Measurements from ENCODE around the gene CES2.
"Not testable (repeated sequence)": the region's sequence is repeated elsewhere in the genome, so short reads cannot be mapped to it uniquely, and the experiment has no call there.

The CES2 gene

GRCh38 chr16:66960270-66960669, 25.0 kb downstream of the CES2 start:
- H3K4me3 Mint-ChIP-seq, result no peak overlapping the region

GRCh38 chr16:66961065-66961744, 25.9 kb downstream of the CES2 start, which contains the start of gene CES3:
CES3 (plus strand) TSS chr16:66961266; CDS start chr16:66961308, 42 bp downstream.
- Mint-ChIP-seq H3K9me3 (no peaks in the 10 kb centered on the region), H3K4me1 (peaks cover 26% of the 10 kb centered on the region), H3K27me3 (peaks cover 9% of the 10 kb centered on the region), H3K27ac (peak within 1 kb of the TSS; percentile 72), H3K4me3 (peak within 1 kb of the TSS; percentile 65), H3K36me3 (no peaks in the 10 kb centered on the region)
- ATAC-seq, result peak; percentile 87

More at GRCh38 chr16:66960270-66960669, 25.0 kb downstream of the CES2 start:
- ATAC-seq, result no peak
- Mint-ChIP-seq H3K27me3 (peaks cover 9% of the 10 kb centered on the region), H3K4me1 (peaks cover 26% of the 10 kb centered on the region), H3K27ac (no peak overlapping the region), H3K9me3 (no peaks in the 10 kb centered on the region), H3K36me3 (no peaks in the 10 kb centered on the region)

- Mint-ChIP-seq H3K27me3 (peaks cover 9% of the 10 kb centered on the region), H3K4me3 (peak overlapping the region; percentile 38), H3K27ac (peak overlapping the region; percentile 72), H3K36me3 (no peaks in the 10 kb centered on the region), H3K9me3 (no peaks in the 10 kb centered on the region), H3K4me1 (peaks cover 26% of the 10 kb centered on the region)
- no peak for ATAC-seq
Observed at GRCh38 chr16:66961914-66962313, 26.6 kb downstream of the CES2 start.

GRCh38 chr16:66964049-66964448, 28.7 kb downstream of the CES2 start:
- no peaks in the 10 kb centered on the region for H3K27me3 Mint-ChIP-seq

GRCh38 chr16:66968847-66969246, 33.5 kb downstream of the CES2 start:
- no peaks in the 10 kb centered on the region for H3K9me3 Mint-ChIP-seq
- H3K27ac Mint-ChIP-seq, result no peak overlapping the region
- H3K4me1 Mint-ChIP-seq, result no peaks in the 10 kb centered on the region
- ATAC-seq, result no peak
- no peak overlapping the region for H3K4me3 Mint-ChIP-seq
- H3K36me3 Mint-ChIP-seq, result no peaks in the 10 kb centered on the region
- no peaks in the 10 kb centered on the region for H3K27me3 Mint-ChIP-seq

More at GRCh38 chr16:66964049-66964448, 28.7 kb downstream of the CES2 start:
- ATAC-seq, result no peak
- Mint-ChIP-seq H3K36me3 (no peaks in the 10 kb centered on the region), H3K9me3 (no peaks in the 10 kb centered on the region), H3K27ac (no peak overlapping the region), H3K4me3 (no peak overlapping the region), H3K4me1 (peaks cover 19% of the 10 kb centered on the region)

GRCh38 chr16:66970775-66971720, 35.7 kb downstream of the CES2 start:
- peaks cover 11% of the 10 kb centered on the region for H3K27me3 Mint-ChIP-seq
- no peaks in the 10 kb centered on the region for H3K4me1 Mint-ChIP-seq
- no peak for ATAC-seq
- H3K27ac Mint-ChIP-seq, result no peak overlapping the region
- no peaks in the 10 kb centered on the region for H3K9me3 Mint-ChIP-seq
- H3K4me3 Mint-ChIP-seq, result no peak overlapping the region
- H3K36me3 Mint-ChIP-seq, result no peaks in the 10 kb centered on the region

DNA sequence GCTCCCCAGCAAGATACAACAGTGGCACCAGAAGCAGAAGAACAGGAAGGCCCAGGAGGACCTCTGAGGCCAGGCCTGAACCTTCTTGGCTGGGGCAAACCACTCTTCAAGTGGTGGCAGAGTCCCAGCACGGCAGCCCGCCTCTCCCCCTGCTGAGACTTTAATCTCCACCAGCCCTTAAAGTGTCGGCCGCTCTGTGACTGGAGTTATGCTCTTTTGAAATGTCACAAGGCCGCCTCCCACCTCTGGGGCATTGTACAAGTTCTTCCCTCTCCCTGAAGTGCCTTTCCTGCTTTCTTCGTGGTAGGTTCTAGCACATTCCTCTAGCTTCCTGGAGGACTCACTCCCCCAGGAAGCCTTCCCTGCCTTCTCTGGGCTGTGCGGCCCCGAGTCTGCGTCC, 37.7 kb downstream of the CES2 start:
- H3K27ac Mint-ChIP-seq, result no peak overlapping the region
- peaks cover 6% of the 10 kb centered on the region for H3K4me1 Mint-ChIP-seq
- peaks cover 30% of the 10 kb centered on the region for H3K27me3 Mint-ChIP-seq
- H3K9me3 Mint-ChIP-seq, result no peaks in the 10 kb centered on the region
- ATAC-seq, result no peak
- H3K4me3 Mint-ChIP-seq, result no peak overlapping the region
- H3K36me3 Mint-ChIP-seq, result no peaks in the 10 kb centered on the region

DNA sequence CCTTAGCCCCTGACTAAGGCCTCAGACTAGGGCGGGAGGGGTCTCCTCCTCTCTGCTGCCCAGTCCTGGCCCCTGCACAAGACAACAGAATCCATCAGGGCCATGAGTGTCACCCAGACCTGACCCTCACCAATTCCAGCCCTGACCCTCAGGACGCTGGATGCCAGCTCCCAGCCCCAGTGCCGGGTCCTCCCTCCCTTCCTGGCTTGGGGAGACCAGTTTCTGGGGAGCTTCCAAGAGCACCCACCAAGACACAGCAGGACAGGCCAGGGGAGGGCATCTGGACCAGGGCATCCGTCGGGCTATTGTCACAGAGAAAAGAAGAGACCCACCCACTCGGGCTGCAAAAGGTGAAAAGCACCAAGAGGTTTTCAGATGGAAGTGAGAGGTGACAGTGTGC, 38.4 kb downstream of the CES2 start:
- Mint-ChIP-seq H3K4me3 (no peak overlapping the region), H3K36me3 (no peaks in the 10 kb centered on the region), H3K27ac (no peak overlapping the region), H3K4me1 (peaks cover 6% of the 10 kb centered on the region), H3K27me3 (peaks cover 30% of the 10 kb centered on the region), H3K9me3 (no peaks in the 10 kb centered on the region)
- no peak for ATAC-seq

DNA sequence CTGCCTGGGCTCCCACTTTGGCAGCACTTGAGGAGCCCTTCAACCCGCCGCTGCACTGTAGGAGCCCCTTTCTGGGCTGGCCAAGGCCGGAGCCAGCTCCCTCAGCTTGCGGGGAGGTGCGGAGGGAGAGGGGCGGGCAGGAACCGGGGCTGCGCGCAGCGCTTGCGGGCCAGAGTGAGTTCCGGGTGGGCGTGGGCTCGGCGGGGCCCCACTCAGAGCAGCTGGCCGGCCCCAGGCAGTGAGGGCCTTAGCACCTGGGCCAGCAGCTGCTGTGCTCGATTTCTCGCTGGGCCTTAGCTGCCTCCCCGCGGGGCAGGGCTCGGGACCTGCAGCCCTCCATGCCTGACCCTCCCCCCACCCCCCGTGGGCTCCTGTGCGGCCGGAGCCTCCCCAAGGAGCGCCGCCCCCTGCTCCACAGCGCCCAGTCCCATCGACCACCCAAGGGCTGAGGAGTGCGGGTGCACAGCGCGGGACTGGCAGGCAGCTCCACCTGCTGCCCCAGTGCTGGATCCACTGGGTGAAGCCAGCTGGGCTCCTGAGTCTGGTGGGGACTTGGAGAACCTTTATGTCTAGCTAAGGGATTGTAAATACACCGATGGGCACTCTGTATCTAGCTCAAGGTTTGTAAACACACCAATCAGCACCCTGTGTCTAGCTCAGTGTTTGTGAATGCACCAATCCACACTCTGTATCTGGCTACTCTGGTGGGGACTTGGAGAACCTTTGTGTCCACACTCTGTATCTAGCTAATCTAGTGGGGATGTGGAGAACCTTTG, 39.0 kb downstream of the CES2 start:
- not testable (repeated sequence) for H3K27ac Mint-ChIP-seq, H3K9me3 Mint-ChIP-seq, H3K4me1 Mint-ChIP-seq, ATAC-seq, H3K36me3 Mint-ChIP-seq, H3K4me3 Mint-ChIP-seq
- H3K27me3 Mint-ChIP-seq, result peaks cover 30% of the 10 kb centered on the region

DNA sequence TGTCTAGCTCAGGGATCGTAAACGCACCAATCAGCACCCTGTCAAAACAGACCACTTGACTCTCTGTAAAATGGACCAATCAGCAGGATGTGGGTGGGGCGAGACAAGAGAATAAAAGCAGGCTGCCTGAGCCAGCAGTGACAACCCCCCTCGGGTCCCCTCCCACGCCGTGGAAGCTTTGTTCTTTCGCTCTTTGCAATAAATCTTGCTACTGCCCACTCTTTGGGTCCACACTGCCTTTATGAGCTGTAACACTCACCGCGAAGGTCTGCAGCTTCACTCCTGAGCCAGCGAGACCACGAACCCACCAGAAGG, 39.6 kb downstream of the CES2 start:
- not testable (repeated sequence) for H3K36me3 Mint-ChIP-seq, H3K9me3 Mint-ChIP-seq, H3K4me1 Mint-ChIP-seq, H3K27ac Mint-ChIP-seq, ATAC-seq, H3K4me3 Mint-ChIP-seq
- H3K27me3 Mint-ChIP-seq, result peaks cover 30% of the 10 kb centered on the region

DNA sequence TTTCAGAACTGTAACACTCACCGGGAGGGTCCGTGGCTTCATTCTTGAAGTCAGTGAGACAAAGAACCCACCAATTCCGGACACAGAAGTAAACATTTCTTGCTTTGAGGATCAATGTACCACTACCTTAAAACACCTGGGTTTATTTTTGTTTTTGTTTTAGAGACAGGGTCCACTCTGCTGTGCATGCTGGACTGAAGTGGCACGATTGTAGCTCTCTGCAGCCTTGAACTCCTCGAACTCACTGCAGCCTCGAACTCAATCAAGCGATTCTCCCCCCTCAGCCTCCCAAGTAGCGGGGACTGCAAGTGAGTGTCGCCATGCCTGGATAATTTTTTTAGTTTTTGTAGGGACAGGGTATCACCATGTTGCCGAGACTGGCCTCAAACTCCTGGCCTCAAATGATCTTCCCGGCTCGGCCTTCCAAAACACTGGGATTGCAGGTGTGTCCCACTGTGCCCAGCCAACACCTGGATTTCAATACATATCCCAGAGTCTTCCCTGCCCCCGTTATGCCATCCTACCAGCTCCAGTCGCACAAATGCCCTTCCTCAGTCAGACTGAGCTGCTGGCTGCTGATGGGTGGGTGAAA, 40.1 kb downstream of the CES2 start:
- H3K4me3 Mint-ChIP-seq, result no peak overlapping the region
- H3K36me3 Mint-ChIP-seq, result no peaks in the 10 kb centered on the region
- H3K4me1 Mint-ChIP-seq, result peaks cover 6% of the 10 kb centered on the region
- peaks cover 30% of the 10 kb centered on the region for H3K27me3 Mint-ChIP-seq
- no peak overlapping the region for H3K27ac Mint-ChIP-seq
- ATAC-seq, result no peak
- H3K9me3 Mint-ChIP-seq, result no peaks in the 10 kb centered on the region

GRCh38 chr16:66976746-66977145, 41.4 kb downstream of the CES2 start:
- peaks cover 6% of the 10 kb centered on the region for H3K4me1 Mint-ChIP-seq

DNA sequence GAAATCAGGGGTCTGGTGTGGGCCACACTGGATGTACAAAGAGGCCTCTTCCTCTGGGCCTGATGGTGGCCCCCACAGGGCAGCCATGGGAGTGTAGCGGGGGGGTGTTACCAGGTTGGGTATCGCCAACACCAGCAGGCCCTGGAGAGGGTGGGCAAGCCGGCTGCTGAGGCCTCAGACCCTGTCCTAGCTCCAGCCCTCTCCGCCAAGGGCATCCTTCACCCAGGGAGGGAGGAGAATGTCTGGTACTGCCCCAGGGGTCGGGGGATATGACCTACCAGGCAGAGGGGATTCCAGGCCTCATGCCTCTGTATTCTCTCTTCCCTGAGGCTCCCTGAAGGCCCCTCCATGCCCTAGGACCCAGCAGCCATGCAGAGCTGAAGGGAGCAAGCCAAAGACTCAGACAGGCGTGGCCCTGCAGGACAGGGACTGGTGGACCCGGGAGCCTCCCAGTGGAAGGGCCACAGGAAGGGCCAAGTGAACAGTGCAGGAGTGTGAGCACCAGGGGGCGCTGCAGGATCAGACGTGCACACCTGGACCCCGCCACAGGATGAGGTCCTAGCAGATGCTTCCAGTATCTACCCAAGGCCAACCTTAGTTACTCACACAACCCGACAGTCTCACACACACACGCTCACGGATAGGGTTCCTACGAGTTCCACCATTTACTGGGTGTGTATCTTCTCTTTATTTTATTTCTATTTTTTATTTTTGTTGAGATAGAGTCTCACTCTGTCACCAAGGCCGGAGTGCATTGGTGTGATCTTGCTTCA, 42.2 kb downstream of the CES2 start:
- Mint-ChIP-seq H3K27me3 (peaks cover 30% of the 10 kb centered on the region), H3K4me3 (no peak overlapping the region), H3K27ac (no peak overlapping the region), H3K9me3 (no peaks in the 10 kb centered on the region), H3K36me3 (no peaks in the 10 kb centered on the region), H3K4me1 (peaks cover 6% of the 10 kb centered on the region)
- ATAC-seq, result peak; percentile 93

More at GRCh38 chr16:66976746-66977145, 41.4 kb downstream of the CES2 start:
- Mint-ChIP-seq H3K27ac (no peak overlapping the region), H3K27me3 (peaks cover 30% of the 10 kb centered on the region), H3K36me3 (no peaks in the 10 kb centered on the region), H3K9me3 (no peaks in the 10 kb centered on the region), H3K4me3 (no peak overlapping the region)
- no peak for ATAC-seq

DNA sequence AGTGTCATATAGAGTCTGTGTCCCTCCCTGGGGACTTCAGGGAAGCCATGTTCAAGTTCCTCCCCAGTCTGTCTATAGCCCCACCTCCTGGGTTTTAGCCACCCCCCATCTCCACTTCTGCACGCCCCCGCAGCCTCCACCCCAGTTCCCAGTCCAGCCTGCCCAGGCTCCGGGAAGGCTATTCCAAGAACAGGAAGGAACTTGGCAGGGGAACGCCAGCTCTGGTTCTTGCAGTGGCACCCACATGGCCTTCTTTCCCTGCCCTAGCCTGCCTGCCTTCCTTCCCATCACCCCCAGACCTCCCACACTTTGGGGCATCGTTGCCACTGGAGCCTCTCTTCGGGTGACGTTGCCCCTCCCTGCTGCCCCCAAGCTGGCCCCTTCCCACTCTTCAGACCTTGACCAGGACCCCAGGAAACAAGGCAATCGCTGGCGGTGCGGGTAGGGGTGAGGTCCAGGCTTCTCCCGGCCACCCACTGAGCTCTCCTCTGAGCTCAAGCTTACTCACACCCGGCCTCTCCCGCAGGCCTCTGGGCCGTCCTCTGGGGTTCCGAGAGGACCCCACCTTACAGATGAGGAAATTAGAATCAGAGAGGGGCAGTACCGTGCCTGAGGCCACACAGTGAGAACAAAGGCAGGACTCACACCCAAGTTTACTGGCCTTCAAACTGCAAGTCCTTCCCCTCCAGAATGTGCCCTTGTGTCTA, 43.8 kb downstream of the CES2 start:
- ATAC-seq, result no peak
- Mint-ChIP-seq H3K4me3 (no peak overlapping the region), H3K27me3 (peaks cover 30% of the 10 kb centered on the region), H3K9me3 (no peaks in the 10 kb centered on the region), H3K4me1 (peaks cover 6% of the 10 kb centered on the region), H3K36me3 (no peaks in the 10 kb centered on the region), H3K27ac (no peak overlapping the region)

Measured in stimulated activated memory B cell treated with anti-CD40 and anti-IgM and Interleukin-4, amounts not matched to agents 10 μg/mL and 1 μg/mL and 100 μg/mL, for 72 hours (primary cell).